HG03025 (cell line): Measurements from ENCODE around the gene DDX60.
A peak's percentile ranks its signal among the peaks of the same experiment; 100 is the strongest.
"Not testable (repeated sequence)": the region's sequence is repeated elsewhere in the genome, so short reads cannot be mapped to it uniquely, and the experiment has no call there.

Source experiments
- ATAC-seq: cut with Tn5 transposase; IDR thresholded peaks from one replicate; pipeline ENCODE4 v1.9.1; 2021; ENCODE audit warnings: mild to moderate bottlenecking, moderate library complexity; ENCODE audit not compliant: unreplicated experiment, low FRiP score

Gene DDX60

DNA sequence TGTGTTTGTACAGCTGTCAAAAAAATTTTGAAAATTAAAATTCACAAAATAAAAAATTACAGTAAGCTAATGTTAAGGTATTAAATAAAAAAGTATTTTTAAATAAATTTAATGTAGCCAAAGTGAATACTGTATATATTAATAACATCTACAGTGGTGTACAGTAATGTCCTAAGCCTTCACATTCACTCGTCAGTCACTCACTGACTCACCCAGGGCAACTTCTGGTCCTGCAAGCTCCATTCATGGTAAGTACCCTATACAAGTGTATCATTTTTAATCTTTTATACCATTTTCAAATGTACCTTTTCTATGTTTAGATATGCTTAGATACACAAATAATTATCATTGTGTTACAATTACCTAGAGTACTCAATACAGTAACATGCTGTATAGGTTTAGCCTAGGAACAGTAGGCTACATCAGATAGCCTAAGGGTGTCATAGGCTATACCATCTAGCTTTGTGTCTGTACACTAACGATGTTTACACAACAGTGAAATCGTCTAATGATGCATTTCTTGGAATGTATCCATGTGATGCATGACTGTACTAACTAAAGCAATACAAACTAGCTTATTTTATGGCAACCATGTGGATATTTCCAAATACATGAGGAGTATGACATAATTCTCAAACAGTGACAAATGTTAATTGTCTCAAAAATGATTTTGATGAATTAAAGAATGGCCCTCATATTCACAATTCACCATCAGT lies 13.7 kb downstream of the DDX60 start:
- ATAC-seq = no peak

DNA sequence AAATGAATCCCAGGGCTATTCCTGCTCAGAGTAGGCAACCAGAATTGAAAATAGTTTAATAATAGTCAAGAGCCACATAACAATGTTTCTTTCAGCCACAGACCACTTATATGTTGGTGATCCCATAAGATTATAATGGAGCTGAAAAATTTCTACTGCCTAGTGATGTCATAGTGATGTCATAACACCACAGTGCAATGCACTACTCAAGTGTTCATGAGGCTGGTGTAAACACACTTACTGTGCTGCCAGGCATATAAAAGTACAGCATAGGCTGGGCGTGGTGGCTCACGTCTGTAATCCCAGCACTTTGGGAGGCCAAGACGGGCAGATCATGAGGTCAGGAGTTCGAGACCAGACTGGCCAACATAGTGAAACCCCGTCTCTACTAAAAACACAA lies 15.1 kb downstream of the DDX60 start:
- not testable (repeated sequence) for ATAC-seq

GRCh38 chr4:168293386-168293975 lies 25.1 kb downstream of the DDX60 start:
- peak; percentile 72 for ATAC-seq

- ATAC-seq = no peak
These were observed 27.3 kb downstream of the DDX60 start for GRCh38 chr4:168291242-168291641.

- ATAC-seq = not testable (repeated sequence)
These were observed 32.7 kb downstream of the DDX60 start for GRCh38 chr4:168285850-168286249.

GRCh38 chr4:168279556-168279955 lies 39.0 kb downstream of the DDX60 start:
- no peak for ATAC-seq

GRCh38 chr4:168275836-168276235 lies 42.7 kb downstream of the DDX60 start:
- no peak for ATAC-seq

DNA sequence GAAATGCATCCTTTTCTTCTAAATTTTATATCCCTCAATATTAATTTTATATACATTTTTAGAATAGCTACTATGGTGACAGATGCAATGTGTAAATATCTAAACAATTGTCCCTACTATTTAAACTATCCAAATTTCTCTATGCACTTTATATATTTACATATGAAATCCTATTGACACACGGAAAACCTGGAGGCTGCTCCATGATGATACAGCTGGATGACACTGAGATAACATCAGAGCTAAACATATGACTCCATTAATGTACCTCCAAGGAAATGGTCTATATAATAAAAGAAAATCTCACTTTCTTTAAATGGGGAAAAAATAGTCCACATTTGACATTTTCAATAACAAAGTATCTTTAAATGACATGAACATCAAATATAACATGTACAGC lies 43.7 kb downstream of the DDX60 start:
- ATAC-seq = no peak

- no peak for ATAC-seq
These were observed 44.7 kb downstream of the DDX60 start for GRCh38 chr4:168273838-168274237.

- no peak for ATAC-seq
These were observed 46.1 kb downstream of the DDX60 start for GRCh38 chr4:168272488-168272887.

DNA sequence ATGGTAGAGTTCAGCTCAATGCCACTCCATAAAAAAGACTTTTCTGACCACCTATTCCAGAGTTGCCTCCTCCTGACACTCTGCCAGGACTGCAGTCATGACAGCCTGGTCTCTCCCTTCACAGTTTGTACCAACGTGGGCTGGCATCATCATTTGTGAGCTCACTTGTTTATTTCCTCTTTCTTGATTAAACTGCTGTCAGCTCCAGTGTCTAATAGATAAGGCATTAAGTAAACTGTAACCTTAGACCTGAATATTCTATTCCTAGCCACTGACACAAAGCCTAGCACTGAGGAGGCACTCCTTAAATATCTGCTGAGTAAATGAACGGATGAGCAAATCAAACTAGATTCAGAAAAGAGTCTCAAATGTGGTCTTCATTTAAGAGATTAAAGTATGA lies 48.7 kb downstream of the DDX60 start:
- ATAC-seq = no peak

DNA sequence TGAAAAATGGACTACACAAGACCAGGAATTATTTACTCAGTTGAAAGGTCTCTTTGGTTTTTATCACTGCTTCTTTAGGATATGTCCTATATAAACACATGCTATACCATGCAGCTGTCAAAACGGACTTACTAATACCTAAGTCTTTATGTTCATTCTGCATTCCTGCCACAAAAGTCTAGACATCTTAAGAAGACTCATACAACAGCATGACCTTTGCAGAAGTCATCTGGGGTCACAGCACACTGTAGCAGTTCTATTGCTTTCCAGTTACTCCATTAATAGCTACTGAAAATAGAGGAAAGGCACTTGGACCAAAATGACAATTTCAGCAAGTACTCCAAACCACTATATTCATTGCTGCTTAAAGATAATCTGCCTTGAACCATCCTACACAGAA lies 53.2 kb downstream of the DDX60 start:
- ATAC-seq = no peak

GRCh38 chr4:168264903-168265302 lies 53.6 kb downstream of the DDX60 start:
- ATAC-seq = no peak

- ATAC-seq = no peak
These were observed 55.5 kb downstream of the DDX60 start for GRCh38 chr4:168263039-168263438.

DNA sequence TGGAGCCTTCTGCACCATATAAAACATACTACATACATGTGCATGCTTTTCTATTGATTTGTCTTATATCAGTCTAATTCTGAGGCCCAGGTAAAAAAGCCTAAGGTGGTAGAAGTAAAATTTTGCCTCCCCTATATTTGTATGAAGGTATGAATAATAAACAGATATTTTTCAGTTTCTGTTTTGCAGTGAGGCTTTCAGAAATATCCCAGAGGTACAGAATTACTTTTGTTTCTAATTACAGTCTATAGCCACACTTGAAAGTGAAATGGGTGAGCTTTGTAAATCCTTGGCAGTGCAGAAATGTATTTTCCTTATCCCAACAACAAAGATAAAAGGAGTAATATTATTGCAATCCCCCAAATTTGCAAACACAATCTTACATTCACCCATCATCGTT lies 59.5 kb downstream of the DDX60 start:
- no peak for ATAC-seq

GRCh38 chr4:168257768-168258167 lies 60.8 kb downstream of the DDX60 start:
- ATAC-seq = no peak

GRCh38 chr4:168248176-168248710 lies 70.3 kb downstream of the DDX60 start:
- ATAC-seq = no peak

DNA sequence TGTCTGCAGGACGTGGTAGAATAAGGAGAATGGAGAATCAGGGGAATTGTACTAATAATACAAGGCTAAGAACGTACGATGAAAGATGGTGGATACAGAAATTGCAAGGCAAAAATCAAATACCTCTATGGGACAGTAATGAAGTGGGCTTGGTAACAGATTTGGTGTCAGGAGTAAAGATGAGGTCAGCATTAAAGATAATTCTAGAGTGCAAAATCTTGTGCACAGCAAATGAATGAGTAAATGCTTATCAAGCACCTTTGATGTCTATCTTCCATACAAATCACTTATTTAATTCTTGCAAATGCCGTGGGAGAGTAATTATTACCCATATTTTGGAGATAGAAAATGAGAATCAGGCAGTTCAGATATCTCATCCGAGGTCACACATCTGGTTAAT lies 70.9 kb downstream of the DDX60 start:
- ATAC-seq = no peak

- ATAC-seq = no peak
These were observed 76.6 kb downstream of the DDX60 start for GRCh38 chr4:168241953-168242352.

DNA sequence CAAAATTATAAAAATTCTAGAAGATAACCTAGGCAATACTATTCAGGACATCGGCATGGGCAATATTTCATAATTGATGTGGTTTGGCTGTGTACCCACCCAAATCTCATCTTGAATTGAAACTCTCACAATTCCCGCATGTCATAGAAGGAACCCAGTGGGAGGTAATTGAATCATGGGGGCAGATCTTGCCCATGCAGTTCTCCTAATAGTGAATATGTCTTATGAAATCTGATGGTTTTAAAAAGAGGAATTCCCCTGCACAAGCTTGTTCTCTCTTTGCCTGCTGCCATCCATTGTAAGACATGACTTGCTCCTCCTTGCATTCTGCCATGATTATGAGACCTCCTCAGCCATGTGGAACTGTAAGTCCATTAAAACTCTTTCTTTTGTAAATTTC lies 77.7 kb downstream of the DDX60 start:
- no peak for ATAC-seq

DNA sequence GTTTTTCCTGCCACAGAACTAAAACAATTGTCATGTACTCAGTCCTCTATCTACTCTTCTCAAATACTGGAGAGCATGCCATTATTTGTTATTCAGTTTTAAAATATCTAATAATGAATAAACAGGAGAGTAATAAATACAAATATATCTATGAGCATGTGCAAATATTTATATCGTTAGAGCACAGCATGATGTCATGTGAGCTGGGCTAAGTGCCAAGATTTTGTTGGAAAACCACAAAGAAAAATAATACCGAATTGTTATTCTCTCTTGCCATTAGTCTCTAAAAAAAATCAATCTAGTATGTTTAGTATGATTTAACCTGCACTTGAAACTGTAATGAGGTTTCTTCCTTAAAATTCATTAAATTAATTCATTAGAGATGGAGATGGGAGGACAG lies 97.3 kb downstream of the DDX60 start:
- no peak for ATAC-seq

- ATAC-seq = no peak
These were observed 97.7 kb downstream of the DDX60 start for GRCh38 chr4:168220893-168221292.
